Sigmoid colon (tissue), 7 donors: Measurements from ENCODE around the gene STOML1. TPM values are rescaled to one million over a fixed set of nuclear protein-coding genes. Genes with fewer than 3 reads are reported as not detected.

Experiments
- DNase-seq: peaks from one replicate; pipeline ENCODE4 v3.0.0-alpha.2; 2019
- H3K27ac ChIP-seq, 4 donors: fragments of 200-600 bp; sonication (generic); one replicate each; pipeline ENCODE4 v1.5.1; 2016 to 2019; ENCODE audit warnings: mild to moderate bottlenecking in 1 of 4
- H3K27me3 ChIP-seq, 3 donors: fragments of 200-600 bp; sonication (generic); one replicate each; pipeline ENCODE4 v1.5.1; 2019; ENCODE audit warnings: mild to moderate bottlenecking in 1 of 3
- H3K36me3 ChIP-seq, 4 donors: fragments of 200-600 bp; sonication (generic); one replicate each; pipeline ENCODE4 v1.5.1; 2016 to 2019
- H3K4me1 ChIP-seq, 4 donors: fragments of 200-600 bp; sonication (generic); one replicate each; pipeline ENCODE4 v1.5.1; 2017 to 2019
- H3K4me3 ChIP-seq, 4 donors: fragments of 200-600 bp; sonication (generic); one replicate each; pipeline ENCODE4 v1.5.1; 2017 to 2019; ENCODE audit warnings: mild to moderate bottlenecking in 2 of 4, moderate library complexity in 1 of 4
- H3K9me3 ChIP-seq, 4 donors: fragments of 200-600 bp in 3 of 4; sonication (generic) in 3 of 4; one replicate each; pipeline versions ENCODE4 v1.5.1 to v1.6.1; 2013 to 2019
- CTCF ChIP-seq, 4 experiments: fragments of 450-650 bp in 3 of 4; fragments of 200-600 bp in 1 of 4; IDR thresholded peaks; one replicate each; pipeline ENCODE4 v1.5.1; 2016 to 2019; ENCODE audit warnings: antibody characterized with exemption in 4 of 4, mild to moderate bottlenecking in 3 of 4, moderate library complexity in 2 of 4
- EP300 ChIP-seq, 4 donors: sonication (generic); formaldehyde crosslinking; IDR thresholded peaks; one replicate each; pipeline ENCODE4 v1.6.1; 2017; ENCODE audit warnings: antibody characterized with exemption in 4 of 4
- POLR2A ChIP-seq, 2 donors: fragments of 450-650 bp; IDR thresholded peaks; one replicate each; pipeline ENCODE4 v1.6.1; 2016; ENCODE audit warnings: antibody characterized with exemption in 2 of 2, mild to moderate bottlenecking in 2 of 2, moderate library complexity in 2 of 2
- POLR2AphosphoS5 ChIP-seq, 4 donors: sonication (generic); formaldehyde crosslinking; IDR thresholded peaks; one replicate each; pipeline ENCODE4 v1.6.1; 2017; ENCODE audit warnings: antibody characterized with exemption in 4 of 4
- WGBS, 2 donors: extraction: QIAGEN DNeasy Blood & Tissue Kit; methylation state at CpG; one replicate each; pipeline ENCODE4 v1.1.7; 2013; 5-methylcytosine and 5-hydroxymethylcytosine counted together
- intact Hi-C: fragments of 100-400 bp; cut with DNase I; formaldehyde crosslinking; loops from one replicate; pipeline ENCODE4 v1.15.1; 2023
- polyA plus RNA-seq, 3 donors: library from polyadenylated mRNA; stranded (reverse); fragments of 200-250 nt; gene quantifications; one replicate each; pipeline ENCODE4 v1.2.3, GENCODE V29; 2013
- total RNA-seq, 4 donors: library from RNA; depleted of rRNA; stranded (reverse); fragments of >200 nt; gene quantifications; one replicate each; pipeline ENCODE4 v1.1.0, GENCODE V29; 2016
- donor health status: healthy with polysubstance abuse.
- donor health status: Bipolar disorder and iron deficiency.
- donor health status: healthy.

The STOML1 gene
- total and polyA plus RNA-seq, 7 donors, result 3.5 to 18.5 (median 13.2) TPM

- no peaks in the 10 kb centered on the region for H3K27me3 ChIP-seq
- peaks cover 0 to 44% (median 38%) of the 10 kb centered on the region in 4 donors for H3K4me1 ChIP-seq
- H3K27ac ChIP-seq, result peak overlapping the region in 3 of 4 donors; percentile 64 to 73 (median 67)
- TF ChIP-seq CTCF (IDR thresholded peaks at IDR 0.05) (no peak), EP300 (IDR thresholded peaks at IDR 0.05) (no peak), POLR2A (IDR thresholded peaks at IDR 0.05) (no peak), POLR2AphosphoS5 (IDR thresholded peaks at IDR 0.05) (no peak)
- H3K4me3 ChIP-seq, result no peak overlapping the region
- peaks cover 23 to 63% (median 30%) of the 10 kb centered on the region in 4 donors for H3K36me3 ChIP-seq
- intact Hi-C loops, result no loop called here
- DNase-seq, result no peak
- 78 to 83% methylated on average over 3 of the region's 3 CpGs for WGBS, 2 donors
- H3K9me3 ChIP-seq, result no peaks in the 10 kb centered on the region
These were observed 36.6 kb upstream of the STOML1 start for GRCh38 chr15:74028646-74029045.

GRCh38 chr15:74027688-74028087 lies 35.6 kb upstream of the STOML1 start:
- Histone ChIP-seq H3K4me3 (no peak overlapping the region), H3K27me3 (no peaks in the 10 kb centered on the region), H3K9me3 (no peaks in the 10 kb centered on the region), H3K4me1 (peaks cover 0 to 47% (median 40%) of the 10 kb centered on the region in 4 donors), H3K27ac (peak overlapping the region; percentile 24 to 73 (median 66)), H3K36me3 (peaks cover 26 to 63% (median 31%) of the 10 kb centered on the region in 4 donors)
- intact Hi-C loops, result no loop called here
- DNase-seq, result peak; percentile 81
- 83% methylated on average over 3 of the region's 3 CpGs for WGBS, 2 donors
- TF ChIP-seq EP300 (IDR thresholded peaks at IDR 0.05), result no peak
- peak in 1 of 4 donors; percentile 30 for TF ChIP-seq POLR2AphosphoS5 (IDR thresholded peaks at IDR 0.05)
- TF ChIP-seq CTCF (IDR thresholded peaks at IDR 0.05), result no peak
- no peak for TF ChIP-seq POLR2A (IDR thresholded peaks at IDR 0.05)

- no peak for DNase-seq
- H3K4me3 ChIP-seq, result no peak overlapping the region
- peaks cover 0 to 47% (median 40%) of the 10 kb centered on the region in 4 donors for H3K4me1 ChIP-seq
- H3K27me3 ChIP-seq, result no peaks in the 10 kb centered on the region
- WGBS, 2 donors, result 80 to 84% methylated on average over 5 of the region's 5 CpGs
- H3K9me3 ChIP-seq, result no peaks in the 10 kb centered on the region
- H3K27ac ChIP-seq, result peak overlapping the region in 1 of 4 donors; percentile 29
- peaks cover 24 to 60% (median 30%) of the 10 kb centered on the region in 4 donors for H3K36me3 ChIP-seq
- intact Hi-C loops, result no loop called here
- TF ChIP-seq POLR2A (IDR thresholded peaks at IDR 0.05), result no peak
- TF ChIP-seq CTCF (IDR thresholded peaks at IDR 0.05), result no peak
- TF ChIP-seq EP300 (IDR thresholded peaks at IDR 0.05), result no peak
- no peak for TF ChIP-seq POLR2AphosphoS5 (IDR thresholded peaks at IDR 0.05)
These were observed 33.3 kb upstream of the STOML1 start for GRCh38 chr15:74025436-74025835.

GRCh38 chr15:74024687-74025086 lies 32.6 kb upstream of the STOML1 start:
- Histone ChIP-seq H3K4me1 (peaks cover 0 to 47% (median 40%) of the 10 kb centered on the region in 4 donors), H3K36me3 (peaks cover 24 to 53% (median 29%) of the 10 kb centered on the region in 4 donors), H3K4me3 (no peak overlapping the region), H3K27me3 (no peaks in the 10 kb centered on the region), H3K9me3 (no peaks in the 10 kb centered on the region), H3K27ac (peak overlapping the region in 2 of 4 donors; percentile 21 to 29)
- 59 to 88% methylated on average over 2 of the region's 2 CpGs for WGBS, 2 donors
- DNase-seq, result peak; percentile 50
- intact Hi-C loops, result no loop called here
- TF ChIP-seq EP300 (IDR thresholded peaks at IDR 0.05), result no peak
- TF ChIP-seq CTCF (IDR thresholded peaks at IDR 0.05), result no peak
- no peak for TF ChIP-seq POLR2AphosphoS5 (IDR thresholded peaks at IDR 0.05)
- no peak for TF ChIP-seq POLR2A (IDR thresholded peaks at IDR 0.05)
